HepG2 (cell line): Measurements from ENCODE around the gene GALR2. TPM values are rescaled to one million over a fixed set of nuclear protein-coding genes. Genes with fewer than 3 reads are reported as not detected.
A peak's percentile ranks its signal among the peaks of the same experiment; 100 is the strongest.

Experiments
- ATAD3A ChIP-seq: sonication (generic); formaldehyde crosslinking; IDR thresholded peaks from 2 replicates; pipeline ENCODE4 v1.4.0; 2020; ENCODE audit warnings: missing genetic modification reagents
- CREB1 ChIP-seq, 2 experiments: fragments of 450-650 bp in 1 of 2; IDR thresholded peaks; 2 replicates each; pipeline ENCODE4 v1.6.1; 2016 to 2017; ENCODE audit warnings: control low read depth in 1 of 2, mild to moderate bottlenecking in 1 of 2, missing compliant biosample characterization in 1 of 2, missing genetic modification characterization in 1 of 2
- FOSL2 ChIP-seq: sonication (generic); formaldehyde crosslinking; IDR thresholded peaks from 2 replicates; pipeline ENCODE4 v1.4.0; 2020; ENCODE audit warnings: missing genetic modification reagents
- FOXC1 ChIP-seq: sonication (generic); formaldehyde crosslinking; IDR thresholded peaks from 2 replicates; pipeline ENCODE4 v1.8.0; 2022; ENCODE audit warnings: mild to moderate bottlenecking, missing genetic modification reagents, borderline replicate concordance
- FOXM1 ChIP-seq: sonication (generic); formaldehyde crosslinking; IDR thresholded peaks from 2 replicates; pipeline ENCODE4 v1.5.0; 2020; ENCODE audit warnings: missing genetic modification reagents
- HOXD1 ChIP-seq: sonication (generic); formaldehyde crosslinking; IDR thresholded peaks from 2 replicates; pipeline ENCODE4 v1.5.0; 2020; ENCODE audit warnings: missing genetic modification reagents
- KLF11 ChIP-seq: IDR thresholded peaks from 2 replicates; pipeline ENCODE4 v1.6.1; 2016; ENCODE audit warnings: missing compliant biosample characterization
- KLF13 ChIP-seq: sonication (generic); formaldehyde crosslinking; IDR thresholded peaks from 2 replicates; pipeline ENCODE4 v1.4.0; 2020; ENCODE audit warnings: mild to moderate bottlenecking, missing genetic modification reagents
- MATR3 ChIP-seq: sonication (generic); formaldehyde crosslinking; IDR thresholded peaks from 2 replicates; pipeline ENCODE4 v1.4.0; 2020; ENCODE audit warnings: missing genetic modification reagents
- NBN ChIP-seq: fragments of 450-650 bp; conservative IDR thresholded peaks from 2 replicates; pipeline ENCODE4 v1.6.1; 2017
- NCOR1 ChIP-seq: fragments of 200-600 bp; sonication (generic); IDR thresholded peaks from 2 replicates; pipeline ENCODE4 v1.7.0; 2017; ENCODE audit warnings: antibody characterized with exemption, low read length, borderline replicate concordance
- RXRA ChIP-seq: sonication (generic); formaldehyde crosslinking; IDR thresholded peaks from 2 replicates; pipeline ENCODE4 v1.5.1; 2020; ENCODE audit warnings: missing genetic modification reagents
- SRSF4 ChIP-seq: fragments of 200-400 bp; formaldehyde crosslinking; IDR thresholded peaks from one replicate; pipeline ENCODE4 v1.6.1; 2018; ENCODE audit warnings: mild to moderate bottlenecking, low read depth, low read length, moderate library complexity; ENCODE audit not compliant: poor library complexity, severe bottlenecking
- SRY ChIP-seq: sonication (generic); formaldehyde crosslinking; IDR thresholded peaks from 2 replicates; pipeline ENCODE4 v1.8.0; 2022; ENCODE audit warnings: mild to moderate bottlenecking, missing genetic modification reagents
- TCF7L2 ChIP-seq: IDR thresholded peaks from 2 replicates; pipeline ENCODE4 v1.6.1; 2011; ENCODE audit warnings: mild to moderate bottlenecking, low read depth, low read length, moderate library complexity
- ZBTB20 ChIP-seq: sonication (generic); formaldehyde crosslinking; IDR thresholded peaks from 2 replicates; pipeline ENCODE4 v1.8.1; 2023; ENCODE audit warnings: missing genetic modification reagents, low read depth, mild to moderate bottlenecking, borderline replicate concordance
- ZBTB42 ChIP-seq: sonication (generic); formaldehyde crosslinking; IDR thresholded peaks from 2 replicates; pipeline ENCODE4 v1.5.0; 2020; ENCODE audit warnings: mild to moderate bottlenecking, missing genetic modification reagents
- ZFP36 ChIP-seq: fragments of 150-350 bp; IDR thresholded peaks from 2 replicates; pipeline ENCODE4 v1.6.1; 2018; ENCODE audit warnings: borderline replicate concordance, low read length, low read depth; ENCODE audit not compliant: partially characterized antibody
- ZKSCAN8 ChIP-seq: IDR thresholded peaks from 2 replicates; pipeline ENCODE4 v1.6.1; 2016; ENCODE audit warnings: borderline replicate concordance, missing genetic modification reagents, missing compliant biosample characterization
- ZNF124 ChIP-seq: sonication (generic); formaldehyde crosslinking; IDR thresholded peaks from 2 replicates; pipeline ENCODE4 v1.4.0; 2020; ENCODE audit warnings: missing genetic modification reagents
- ZNF143 ChIP-seq: sonication (generic); formaldehyde crosslinking; IDR thresholded peaks from 2 replicates; pipeline ENCODE4 v1.4.0; 2020; ENCODE audit warnings: missing genetic modification reagents
- ZNF510 ChIP-seq: sonication (generic); formaldehyde crosslinking; IDR thresholded peaks from 2 replicates; pipeline ENCODE4 v1.4.0; 2020; ENCODE audit warnings: low read depth, mild to moderate bottlenecking, missing genetic modification reagents
- ZNF652 ChIP-seq: IDR thresholded peaks from 2 replicates; pipeline ENCODE4 v1.6.1; 2016; ENCODE audit warnings: low read depth, borderline replicate concordance
- ZNF75D ChIP-seq: sonication (generic); formaldehyde crosslinking; IDR thresholded peaks from 2 replicates; pipeline ENCODE4 v1.8.1; 2023; ENCODE audit warnings: missing genetic modification reagents, mild to moderate bottlenecking, borderline replicate concordance
- ZNF816 ChIP-seq: sonication (generic); formaldehyde crosslinking; IDR thresholded peaks from 2 replicates; pipeline ENCODE4 v1.8.0; 2022; ENCODE audit warnings: missing genetic modification reagents, mild to moderate bottlenecking, borderline replicate concordance
- ZNF839 ChIP-seq: sonication (generic); formaldehyde crosslinking; IDR thresholded peaks from 2 replicates; pipeline ENCODE4 v1.4.0; 2020; ENCODE audit warnings: missing genetic modification reagents, mild to moderate bottlenecking, borderline replicate concordance
- ZSCAN29 ChIP-seq: sonication (generic); formaldehyde crosslinking; conservative IDR thresholded peaks from 2 replicates; pipeline ENCODE4 v1.4.0; 2020; ENCODE audit warnings: mild to moderate bottlenecking, missing genetic modification reagents
- polyA plus RNA-seq, 8 experiments: library from polyadenylated mRNA; depleted of rRNA in 3 of 8; stranded (reverse) in 7 of 8; unstranded in 1 of 8; fragments of >200 nt; fragmentation: Illumina TruSeq in 4 of 8; extraction: Trizol in 4 of 8; gene quantifications; 2 replicates each; pipeline versions ENCODE4 v1.2.1 to v1.2.3, GENCODE V29; 2011 to 2016; ENCODE audit warnings: low read depth in 4 of 8, missing spikeins in 1 of 8, mixed read lengths in 1 of 8; ENCODE audit not compliant: insufficient read depth in 1 of 8
- total RNA-seq, 5 experiments: library from RNA; depleted of rRNA; stranded (reverse); fragments of >200 nt; fragmentation: Illumina TruSeq; extraction: Trizol; gene quantifications; 2 replicates each; pipeline ENCODE4 v1.2.3, GENCODE V29; 2016; ENCODE audit warnings: low read depth in 1 of 5
- TF ChIP-seq, protein P1 (sequence below): sonication (generic); formaldehyde crosslinking; IDR thresholded peaks from 2 replicates; pipeline ENCODE4 v1.8.0; 2022; ENCODE audit warnings: mild to moderate bottlenecking, missing genetic modification reagents; ENCODE audit not compliant: insufficient replicate concordance
- TF ChIP-seq, protein P2 (sequence below): IDR thresholded peaks from 2 replicates; pipeline ENCODE4 v1.6.1; 2016
- TF ChIP-seq, protein P3 (sequence below): IDR thresholded peaks from 2 replicates; pipeline ENCODE4 v1.6.1; 2018; ENCODE audit warnings: missing genetic modification reagents, mild to moderate bottlenecking, missing compliant biosample characterization

The GALR2 gene
- total and polyA plus RNA-seq, 2 of the 13 experiments (the other 11 are each of a cell fraction or from before 2014, with no cell fraction given) = 0.48 to 0.58 TPM

DNA sequence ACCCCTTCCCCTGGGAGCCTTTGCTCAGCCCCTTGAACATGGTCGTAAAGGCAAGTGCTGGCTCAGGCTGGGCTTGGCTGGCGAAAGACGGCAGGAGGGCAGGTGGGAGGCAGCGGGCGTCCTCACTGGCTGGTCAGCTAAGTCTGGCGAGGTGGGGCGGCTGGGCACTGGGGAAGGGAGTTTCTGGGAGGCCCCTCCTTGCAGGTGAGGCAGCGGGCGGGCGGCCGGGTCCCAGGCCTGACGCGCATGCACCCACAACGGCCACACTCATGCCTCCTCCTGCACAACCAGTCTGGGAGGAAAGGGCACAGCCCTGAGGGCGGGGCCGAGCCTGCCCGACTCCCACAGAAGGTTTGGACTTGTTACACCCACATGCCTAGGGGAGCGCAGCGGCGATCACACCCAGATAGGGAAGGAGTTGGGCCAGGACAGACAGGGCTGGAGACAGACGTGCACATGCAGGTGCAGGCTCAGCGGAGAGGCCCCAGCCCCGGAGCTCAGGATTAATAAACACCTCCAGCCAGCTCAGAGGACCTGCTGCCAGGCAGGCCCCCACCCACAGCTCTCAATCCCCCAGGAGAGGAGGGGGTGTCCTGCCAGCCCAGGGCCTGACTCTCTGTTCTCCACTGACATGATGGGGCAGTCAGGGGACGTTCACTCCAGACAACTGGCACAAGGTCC is 47.3 kb upstream of the GALR2 start, which contains the start of gene EVPL (continued):
- TF ChIP-seq KLF11 (CRISPR knock-in tag) = peak; percentile 75; the same call in 1 of the 2 replicates
- no peak for TF ChIP-seq NBN
- TF ChIP-seq ZNF124 (CRISPR knock-in tag) = no peak
- 0 out of 2 replicates have a peak, but pooled peaks have one; percentile 43 for TF ChIP-seq ZBTB42 (CRISPR knock-in tag)
- TF ChIP-seq ZKSCAN8 (CRISPR knock-in tag) = no peak
- TF ChIP-seq HOXD1 (CRISPR knock-in tag) = no peak; the same call in 1 of the 2 replicates
- no peak for TF ChIP-seq ZNF510 (CRISPR knock-in tag)
- peak; percentile 92; the same call in 1 of the 2 replicates for TF ChIP-seq KLF13 (CRISPR knock-in tag)
- no peak for TF ChIP-seq TCF7L2
- no peak; the same call in 1 of the 2 replicates for TF ChIP-seq SRY (CRISPR knock-in tag)
- peak; percentile 62; the same call in 1 of the 2 replicates for TF ChIP-seq ZBTB20 (CRISPR knock-in tag)
- TF ChIP-seq ZNF75D (CRISPR knock-in tag) = no peak
- TF ChIP-seq NCOR1 = no peak
- TF ChIP-seq MATR3 = no peak
- TF ChIP-seq ZNF652 (CRISPR knock-in tag) = no peak
- TF ChIP-seq ZNF143 = no peak
- peak; percentile 86; the same call in 1 of the 2 replicates for TF ChIP-seq FOXC1 (CRISPR knock-in tag)
- TF ChIP-seq RXRA = no peak
- TF ChIP-seq CREB1 (IDR thresholded peaks at IDR 0.05) = no peak
- no peak for TF ChIP-seq CREB1 (CRISPR knock-in tag; IDR thresholded peaks at IDR 0.05)
- TF ChIP-seq FOSL2 = no peak; the same call in 1 of the 2 replicates
- TF ChIP-seq ZSCAN29 (CRISPR knock-in tag) = 0 out of 2 replicates have a peak, but pooled peaks have one; percentile 35
- no peak for TF ChIP-seq ATAD3A (CRISPR knock-in tag)
- no peak for TF ChIP-seq SRSF4
- TF ChIP-seq, protein P1, sequence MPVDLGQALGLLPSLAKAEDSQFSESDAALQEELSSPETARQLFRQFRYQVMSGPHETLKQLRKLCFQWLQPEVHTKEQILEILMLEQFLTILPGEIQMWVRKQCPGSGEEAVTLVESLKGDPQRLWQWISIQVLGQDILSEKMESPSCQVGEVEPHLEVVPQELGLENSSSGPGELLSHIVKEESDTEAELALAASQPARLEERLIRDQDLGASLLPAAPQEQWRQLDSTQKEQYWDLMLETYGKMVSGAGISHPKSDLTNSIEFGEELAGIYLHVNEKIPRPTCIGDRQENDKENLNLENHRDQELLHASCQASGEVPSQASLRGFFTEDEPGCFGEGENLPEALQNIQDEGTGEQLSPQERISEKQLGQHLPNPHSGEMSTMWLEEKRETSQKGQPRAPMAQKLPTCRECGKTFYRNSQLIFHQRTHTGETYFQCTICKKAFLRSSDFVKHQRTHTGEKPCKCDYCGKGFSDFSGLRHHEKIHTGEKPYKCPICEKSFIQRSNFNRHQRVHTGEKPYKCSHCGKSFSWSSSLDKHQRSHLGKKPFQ (CRISPR knock-in tag) = peak; percentile 94
- TF ChIP-seq, protein P2, sequence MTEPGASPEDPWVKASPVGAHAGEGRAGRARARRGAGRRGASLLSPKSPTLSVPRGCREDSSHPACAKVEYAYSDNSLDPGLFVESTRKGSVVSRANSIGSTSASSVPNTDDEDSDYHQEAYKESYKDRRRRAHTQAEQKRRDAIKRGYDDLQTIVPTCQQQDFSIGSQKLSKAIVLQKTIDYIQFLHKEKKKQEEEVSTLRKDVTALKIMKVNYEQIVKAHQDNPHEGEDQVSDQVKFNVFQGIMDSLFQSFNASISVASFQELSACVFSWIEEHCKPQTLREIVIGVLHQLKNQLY = no peak
- TF ChIP-seq, protein P3, sequence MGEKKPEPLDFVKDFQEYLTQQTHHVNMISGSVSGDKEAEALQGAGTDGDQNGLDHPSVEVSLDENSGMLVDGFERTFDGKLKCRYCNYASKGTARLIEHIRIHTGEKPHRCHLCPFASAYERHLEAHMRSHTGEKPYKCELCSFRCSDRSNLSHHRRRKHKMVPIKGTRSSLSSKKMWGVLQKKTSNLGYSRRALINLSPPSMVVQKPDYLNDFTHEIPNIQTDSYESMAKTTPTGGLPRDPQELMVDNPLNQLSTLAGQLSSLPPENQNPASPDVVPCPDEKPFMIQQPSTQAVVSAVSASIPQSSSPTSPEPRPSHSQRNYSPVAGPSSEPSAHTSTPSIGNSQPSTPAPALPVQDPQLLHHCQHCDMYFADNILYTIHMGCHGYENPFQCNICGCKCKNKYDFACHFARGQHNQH (CRISPR knock-in tag) = no peak
- no peak for TF ChIP-seq FOXM1 (CRISPR knock-in tag)
- TF ChIP-seq ZNF816 (CRISPR knock-in tag) = no peak
- no peak for TF ChIP-seq ZFP36
- peak; percentile 84; the same call in 1 of the 2 replicates for TF ChIP-seq ZNF839 (CRISPR knock-in tag)
